Ascending aorta (tissue), 2 donors: ENCODE data around the gene CAMTA1. TPM values are rescaled to one million over a fixed set of nuclear protein-coding genes. Genes with fewer than 3 reads are reported as not detected.

Experiments used
- DNase-seq, 2 donors: peaks; one replicate each; pipeline ENCODE4 v3.0.0-alpha.2; 2019; ENCODE audit warnings: low spot score in 2 of 2
- H3K27ac ChIP-seq, 2 donors: fragments of 200-600 bp; sonication (generic); one replicate each; pipeline ENCODE4 v1.5.1; 2016 to 2017; ENCODE audit warnings: mild to moderate bottlenecking in 1 of 2
- H3K27me3 ChIP-seq: fragments of 200-600 bp; sonication (generic); one replicate; pipeline ENCODE4 v1.5.1; 2017
- H3K36me3 ChIP-seq, 2 donors: fragments of 200-600 bp; sonication (generic); one replicate each; pipeline ENCODE4 v1.5.1; 2016
- H3K4me1 ChIP-seq, 2 donors: fragments of 200-600 bp; sonication (generic); one replicate each; pipeline ENCODE4 v1.5.1; 2016 to 2017; ENCODE audit warnings: mild to moderate bottlenecking in 1 of 2
- H3K4me3 ChIP-seq, 2 donors: fragments of 200-600 bp; sonication (generic); one replicate each; pipeline ENCODE4 v1.5.1; 2016 to 2017; ENCODE audit warnings: mild to moderate bottlenecking in 1 of 2
- H3K9me3 ChIP-seq, 2 donors: fragments of 200-600 bp; sonication (generic); one replicate each; pipeline ENCODE4 v1.5.1; 2016
- CTCF ChIP-seq, 3 experiments: fragments of 200-600 bp in 2 of 3; fragments of 450-650 bp in 1 of 3; sonication (generic) in 2 of 3; IDR thresholded peaks; one replicate each; pipeline ENCODE4 v1.5.1; 2016 to 2019; ENCODE audit warnings: antibody characterized with exemption in 3 of 3, mild to moderate bottlenecking in 1 of 3, moderate library complexity in 1 of 3
- intact Hi-C: fragments of 100-400 bp; cut with DNase I; formaldehyde crosslinking; loops from one replicate; pipeline ENCODE4 v1.15.1; 2023
- total RNA-seq: library from RNA; depleted of rRNA; stranded (reverse); fragments of >200 nt; gene quantifications from one replicate; pipeline ENCODE4 v1.1.0, GENCODE V29; 2016

CAMTA1 gene
- total RNA-seq, 1 donor from 2014 or later: 53.3 TPM

- TF ChIP-seq CTCF (IDR thresholded peaks at IDR 0.05): peak; percentile 33 to 71 (median 59)
- no peaks in the 10 kb centered on the region for H3K9me3 ChIP-seq
- no peaks in the 10 kb centered on the region for H3K4me1 ChIP-seq
- no peak overlapping the region for H3K4me3 ChIP-seq
- H3K27ac ChIP-seq: no peak overlapping the region
- intact Hi-C loops: no loop called here
- H3K36me3 ChIP-seq: no peaks in the 10 kb centered on the region
- H3K27me3 ChIP-seq: no peaks in the 10 kb centered on the region
- no peak for DNase-seq
Measured at GRCh38 chr1:7669559-7670311, 884.5 kb downstream of the CAMTA1 start.

- intact Hi-C loops: no loop called here
- no peaks in the 10 kb centered on the region for H3K27me3 ChIP-seq
- no peak for TF ChIP-seq CTCF (IDR thresholded peaks at IDR 0.05)
- H3K27ac ChIP-seq: no peak overlapping the region
- DNase-seq: no peak
- H3K4me1 ChIP-seq: no peaks in the 10 kb centered on the region
- H3K9me3 ChIP-seq: no peaks in the 10 kb centered on the region
- no peaks in the 10 kb centered on the region for H3K36me3 ChIP-seq
- H3K4me3 ChIP-seq: no peak overlapping the region
Measured at GRCh38 chr1:7670334-7671145, 885.3 kb downstream of the CAMTA1 start.

GRCh38 chr1:7671146-7671465 lies 885.9 kb downstream of the CAMTA1 start:
- intact Hi-C loops: no loop called here
- Histone ChIP-seq H3K9me3 (no peaks in the 10 kb centered on the region), H3K4me1 (no peaks in the 10 kb centered on the region), H3K27ac (no peak overlapping the region), H3K27me3 (no peaks in the 10 kb centered on the region), H3K4me3 (no peak overlapping the region), H3K36me3 (no peaks in the 10 kb centered on the region)
- TF ChIP-seq CTCF (IDR thresholded peaks at IDR 0.05): no peak
- no peak for DNase-seq

- no peaks in the 10 kb centered on the region for H3K9me3 ChIP-seq
- TF ChIP-seq CTCF (IDR thresholded peaks at IDR 0.05): no peak
- intact Hi-C loops: no loop called here
- H3K27me3 ChIP-seq: no peaks in the 10 kb centered on the region
- H3K27ac ChIP-seq: no peak overlapping the region
- H3K4me3 ChIP-seq: no peak overlapping the region
- no peak for DNase-seq
- no peaks in the 10 kb centered on the region for H3K36me3 ChIP-seq
- no peaks in the 10 kb centered on the region for H3K4me1 ChIP-seq
Measured at GRCh38 chr1:7671676-7672075, 886.4 kb downstream of the CAMTA1 start.

- Histone ChIP-seq H3K4me3 (no peak overlapping the region), H3K4me1 (no peaks in the 10 kb centered on the region), H3K27ac (no peak overlapping the region), H3K27me3 (no peaks in the 10 kb centered on the region), H3K36me3 (no peaks in the 10 kb centered on the region), H3K9me3 (no peaks in the 10 kb centered on the region)
- intact Hi-C loops: no loop called here
- no peak for TF ChIP-seq CTCF (IDR thresholded peaks at IDR 0.05)
- no peak for DNase-seq
Measured at GRCh38 chr1:7672864-7673263, 887.6 kb downstream of the CAMTA1 start.
